ENCODE results near the gene ZNF286A.

Gene ZNF286A

DNA sequence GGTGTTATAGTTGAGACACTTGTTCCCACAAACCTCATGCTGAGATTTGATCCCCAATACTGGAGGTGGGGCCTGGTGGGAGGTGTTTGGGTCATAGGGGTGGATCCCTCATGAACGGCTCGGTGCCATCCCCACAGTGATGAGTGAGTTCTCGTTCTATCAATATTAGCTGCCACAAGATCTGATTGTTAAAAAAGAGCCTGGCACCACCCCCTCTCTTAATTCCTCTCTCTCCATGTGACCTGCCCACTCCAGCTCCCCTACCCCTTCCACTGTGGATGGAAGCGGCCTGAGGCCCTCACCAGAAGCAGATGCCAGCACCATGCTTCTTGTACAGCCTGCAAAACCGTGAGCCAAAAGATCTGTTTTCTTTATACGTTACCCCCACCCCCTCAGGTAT lies 46.6 kb upstream of the ZNF286A start:
- TF ChIP-seq, protein P1, sequence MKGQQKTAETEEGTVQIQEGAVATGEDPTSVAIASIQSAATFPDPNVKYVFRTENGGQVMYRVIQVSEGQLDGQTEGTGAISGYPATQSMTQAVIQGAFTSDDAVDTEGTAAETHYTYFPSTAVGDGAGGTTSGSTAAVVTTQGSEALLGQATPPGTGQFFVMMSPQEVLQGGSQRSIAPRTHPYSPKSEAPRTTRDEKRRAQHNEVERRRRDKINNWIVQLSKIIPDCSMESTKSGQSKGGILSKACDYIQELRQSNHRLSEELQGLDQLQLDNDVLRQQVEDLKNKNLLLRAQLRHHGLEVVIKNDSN (IDR thresholded peaks at IDR 0.05): no peak
- no peak for TF ChIP-seq NFIC (IDR thresholded peaks at IDR 0.05)
- no peak for TF ChIP-seq TEAD4 (IDR thresholded peaks at IDR 0.05)
- TF ChIP-seq MAX (IDR thresholded peaks at IDR 0.05): no peak
- TF ChIP-seq RAD21 (IDR thresholded peaks at IDR 0.05; ENCODE audit: low read depth): no peak
- no peak for TF ChIP-seq CEBPB (IDR thresholded peaks at IDR 0.05)

DNA sequence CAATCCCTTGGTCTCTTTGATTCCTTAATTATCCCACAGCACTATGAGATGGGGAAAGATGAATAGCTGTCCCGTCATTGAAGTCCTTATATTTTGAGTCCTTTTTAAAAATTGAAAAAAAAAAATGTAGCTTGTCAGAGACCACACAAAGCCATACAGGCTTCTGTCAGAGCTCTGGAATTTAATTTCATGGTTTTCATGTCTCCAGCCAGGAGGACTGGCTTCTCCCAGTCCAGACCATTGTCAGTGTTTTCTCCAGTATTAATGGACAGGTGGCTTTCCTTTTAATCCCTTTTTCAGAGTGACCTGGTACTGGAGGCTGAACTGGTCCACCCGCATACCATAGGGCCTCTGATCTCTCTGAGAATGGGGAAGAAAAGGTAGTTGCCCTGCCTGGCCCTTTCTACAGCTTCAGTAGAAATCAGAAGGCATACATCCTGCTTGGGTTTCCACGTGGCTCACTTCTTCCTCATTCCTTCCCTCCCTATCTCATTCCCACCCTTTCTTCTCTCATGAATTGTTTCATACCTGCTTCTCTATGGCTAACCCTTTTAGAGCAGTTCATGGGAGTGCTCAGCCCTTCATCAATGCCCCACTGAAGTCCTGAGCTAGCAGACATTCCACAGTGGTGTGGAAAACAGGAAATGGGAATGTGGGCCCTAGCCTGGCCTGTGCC lies 44.5 kb upstream of the ZNF286A start:
- TF ChIP-seq, protein P2, sequence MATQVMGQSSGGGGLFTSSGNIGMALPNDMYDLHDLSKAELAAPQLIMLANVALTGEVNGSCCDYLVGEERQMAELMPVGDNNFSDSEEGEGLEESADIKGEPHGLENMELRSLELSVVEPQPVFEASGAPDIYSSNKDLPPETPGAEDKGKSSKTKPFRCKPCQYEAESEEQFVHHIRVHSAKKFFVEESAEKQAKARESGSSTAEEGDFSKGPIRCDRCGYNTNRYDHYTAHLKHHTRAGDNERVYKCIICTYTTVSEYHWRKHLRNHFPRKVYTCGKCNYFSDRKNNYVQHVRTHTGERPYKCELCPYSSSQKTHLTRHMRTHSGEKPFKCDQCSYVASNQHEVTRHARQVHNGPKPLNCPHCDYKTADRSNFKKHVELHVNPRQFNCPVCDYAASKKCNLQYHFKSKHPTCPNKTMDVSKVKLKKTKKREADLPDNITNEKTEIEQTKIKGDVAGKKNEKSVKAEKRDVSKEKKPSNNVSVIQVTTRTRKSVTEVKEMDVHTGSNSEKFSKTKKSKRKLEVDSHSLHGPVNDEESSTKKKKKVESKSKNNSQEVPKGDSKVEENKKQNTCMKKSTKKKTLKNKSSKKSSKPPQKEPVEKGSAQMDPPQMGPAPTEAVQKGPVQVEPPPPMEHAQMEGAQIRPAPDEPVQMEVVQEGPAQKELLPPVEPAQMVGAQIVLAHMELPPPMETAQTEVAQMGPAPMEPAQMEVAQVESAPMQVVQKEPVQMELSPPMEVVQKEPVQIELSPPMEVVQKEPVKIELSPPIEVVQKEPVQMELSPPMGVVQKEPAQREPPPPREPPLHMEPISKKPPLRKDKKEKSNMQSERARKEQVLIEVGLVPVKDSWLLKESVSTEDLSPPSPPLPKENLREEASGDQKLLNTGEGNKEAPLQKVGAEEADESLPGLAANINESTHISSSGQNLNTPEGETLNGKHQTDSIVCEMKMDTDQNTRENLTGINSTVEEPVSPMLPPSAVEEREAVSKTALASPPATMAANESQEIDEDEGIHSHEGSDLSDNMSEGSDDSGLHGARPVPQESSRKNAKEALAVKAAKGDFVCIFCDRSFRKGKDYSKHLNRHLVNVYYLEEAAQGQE (IDR thresholded peaks at IDR 0.05; ENCODE audit: low read depth): no peak
- TF ChIP-seq EGR1 (IDR thresholded peaks at IDR 0.05): no peak
- TF ChIP-seq TEAD4 (IDR thresholded peaks at IDR 0.05): peak; percentile 45
- TF ChIP-seq TAF1 (IDR thresholded peaks at IDR 0.05; ENCODE audit: low read depth): no peak
- no peak for TF ChIP-seq ZBTB7A (IDR thresholded peaks at IDR 0.05; ENCODE audit: low read depth)
- no peak for TF ChIP-seq EP300 (IDR thresholded peaks at IDR 0.05; ENCODE audit: borderline replicate concordance)
- no peak for TF ChIP-seq CEBPB (IDR thresholded peaks at IDR 0.05)
- no peak for TF ChIP-seq RAD21 (IDR thresholded peaks at IDR 0.05; ENCODE audit: low read depth)
- peak; percentile 94 for TF ChIP-seq MAX (IDR thresholded peaks at IDR 0.05)
- TF ChIP-seq FOXM1 (IDR thresholded peaks at IDR 0.05; ENCODE audit: borderline replicate concordance, low read depth): no peak
- TF ChIP-seq, protein P1 (IDR thresholded peaks at IDR 0.05): peak; percentile 53
- peak; percentile 53; the same call in 1 of the 2 replicates for TF ChIP-seq TCF12 (IDR thresholded peaks at IDR 0.05; ENCODE audit: low read depth)
- no peak for TF ChIP-seq CREB1 (IDR thresholded peaks at IDR 0.05; ENCODE audit: low read depth)
- TF ChIP-seq YY1 (IDR thresholded peaks at IDR 0.05; ENCODE audit: low read depth): no peak

DNA sequence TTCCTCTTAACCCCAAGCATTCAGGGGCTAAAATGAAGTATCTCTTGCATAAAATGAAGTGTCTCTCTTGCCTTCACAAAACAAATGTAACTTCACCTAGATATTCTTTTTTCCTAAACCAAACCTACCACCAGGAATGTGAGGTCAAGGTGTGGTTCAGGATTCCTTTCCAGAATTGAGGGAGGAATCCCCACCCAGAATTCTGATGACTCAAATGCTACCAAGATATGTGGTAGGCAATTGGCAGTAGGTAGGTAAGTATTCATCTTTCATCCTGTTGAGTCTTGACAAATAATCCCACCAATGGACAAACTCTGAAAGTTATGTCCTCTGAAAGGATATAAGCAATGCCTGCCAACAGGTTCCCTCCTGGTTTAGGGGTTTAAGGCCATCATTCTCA lies 41.7 kb upstream of the ZNF286A start:
- TF ChIP-seq ZBTB7A (IDR thresholded peaks at IDR 0.05; ENCODE audit: low read depth) (no peak), MAX (IDR thresholded peaks at IDR 0.05) (no peak), CREB1 (IDR thresholded peaks at IDR 0.05; ENCODE audit: low read depth) (no peak), TCF12 (IDR thresholded peaks at IDR 0.05; ENCODE audit: low read depth) (no peak), TEAD4 (IDR thresholded peaks at IDR 0.05) (peak; percentile 76), EP300 (IDR thresholded peaks at IDR 0.05; ENCODE audit: borderline replicate concordance) (peak; percentile 60; the same call in 1 of the 2 replicates), RAD21 (IDR thresholded peaks at IDR 0.05; ENCODE audit: low read depth) (no peak), YY1 (IDR thresholded peaks at IDR 0.05; ENCODE audit: low read depth) (no peak), CEBPB (IDR thresholded peaks at IDR 0.05) (no peak), EGR1 (IDR thresholded peaks at IDR 0.05) (no peak), TAF1 (IDR thresholded peaks at IDR 0.05; ENCODE audit: low read depth) (no peak), FOXM1 (IDR thresholded peaks at IDR 0.05; ENCODE audit: borderline replicate concordance, low read depth) (no peak), NFIC (IDR thresholded peaks at IDR 0.05) (peak; percentile 36; the same call in 1 of the 2 replicates)
- TF ChIP-seq, protein P1 (IDR thresholded peaks at IDR 0.05): no peak
- TF ChIP-seq, protein P2 (IDR thresholded peaks at IDR 0.05; ENCODE audit: low read depth): no peak

DNA sequence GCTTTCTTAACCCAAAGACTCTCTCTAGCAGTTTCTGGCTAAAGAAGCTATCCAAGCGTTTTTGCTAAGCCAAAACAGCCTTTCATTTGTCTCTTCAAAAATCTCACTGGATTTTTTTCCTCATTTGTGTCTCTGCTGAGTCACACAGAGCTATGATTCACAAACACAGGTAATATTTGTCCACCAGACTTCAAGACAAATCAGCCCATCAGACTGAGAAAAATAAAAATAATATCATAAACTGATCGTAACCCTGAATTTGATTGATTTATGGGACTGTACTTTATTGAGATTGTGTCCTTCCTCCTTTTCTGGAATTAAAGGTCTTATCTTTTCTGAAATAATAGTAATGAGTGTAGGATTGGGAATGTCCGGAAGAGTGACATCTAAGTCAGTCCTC lies 41.3 kb upstream of the ZNF286A start:
- TF ChIP-seq TAF1 (IDR thresholded peaks at IDR 0.05; ENCODE audit: low read depth): no peak
- no peak for TF ChIP-seq MAX (IDR thresholded peaks at IDR 0.05)
- TF ChIP-seq, protein P1 (IDR thresholded peaks at IDR 0.05): no peak
- TF ChIP-seq FOXM1 (IDR thresholded peaks at IDR 0.05; ENCODE audit: borderline replicate concordance, low read depth): no peak
- TF ChIP-seq NFIC (IDR thresholded peaks at IDR 0.05): no peak
- TF ChIP-seq, protein P2 (IDR thresholded peaks at IDR 0.05; ENCODE audit: low read depth): no peak
- TF ChIP-seq EP300 (IDR thresholded peaks at IDR 0.05; ENCODE audit: borderline replicate concordance): no peak
- no peak for TF ChIP-seq RAD21 (IDR thresholded peaks at IDR 0.05; ENCODE audit: low read depth)
- no peak for TF ChIP-seq EGR1 (IDR thresholded peaks at IDR 0.05)
- no peak for TF ChIP-seq TEAD4 (IDR thresholded peaks at IDR 0.05)

Measured in Ishikawa (cell line).